ENCODE data around the gene MMP8.
A peak's percentile ranks its signal among the peaks of the same experiment; 100 is the strongest.

The MMP8 gene

DNA sequence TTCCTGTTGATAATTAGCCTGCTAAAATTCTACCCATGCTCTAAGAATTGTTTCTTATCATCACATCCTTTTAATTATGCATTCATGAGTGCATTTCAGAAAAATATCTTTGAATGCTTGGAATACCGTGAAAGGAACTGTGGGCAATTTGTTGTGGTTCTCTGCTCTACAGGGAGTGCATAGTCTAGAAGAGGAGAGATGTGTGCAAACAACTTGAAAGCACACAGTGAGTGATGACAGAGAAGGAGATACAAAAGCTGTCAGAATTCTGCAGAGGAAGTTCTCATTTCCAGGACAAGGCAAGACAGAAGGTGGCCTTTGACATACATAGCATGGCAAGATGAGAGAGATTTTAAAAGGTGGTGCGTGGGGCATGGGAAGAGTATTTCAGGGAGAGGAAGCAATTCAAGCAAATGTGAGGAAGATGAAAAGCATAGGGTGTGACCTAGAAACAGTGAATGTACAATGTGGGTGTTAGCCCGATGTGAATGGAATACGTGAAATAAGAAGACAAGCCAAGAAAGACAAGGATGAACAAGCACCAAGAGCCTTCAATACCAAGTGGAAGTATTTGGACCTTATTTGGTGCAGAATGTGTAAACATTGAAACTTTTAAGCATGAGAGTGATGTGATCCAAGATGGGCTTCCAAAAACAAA lies 5.0 kb downstream of the MMP8 start:
- no peak for DNase-seq

- no peak for DNase-seq
These were observed 7.5 kb downstream of the MMP8 start for GRCh38 chr11:102717280-102717679.

DNA sequence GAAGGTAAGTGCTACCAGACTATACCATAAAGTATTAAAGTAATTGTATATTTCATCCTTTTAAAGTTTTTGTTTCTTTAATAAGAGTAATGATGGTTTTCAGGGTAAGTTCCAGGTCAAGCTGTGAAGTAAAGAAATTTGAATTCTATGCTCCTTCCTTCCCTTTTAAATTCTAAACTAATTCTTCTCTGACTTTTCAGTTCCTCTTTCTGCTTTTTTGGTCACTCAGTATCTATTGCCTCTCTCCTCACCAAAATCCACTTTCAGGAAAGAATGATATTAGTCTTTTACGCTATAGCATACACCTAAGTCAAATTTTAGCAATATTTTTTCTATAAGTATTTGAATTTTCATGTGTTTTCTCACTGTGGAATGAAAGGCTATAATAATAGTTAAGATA lies 8.2 kb downstream of the MMP8 start:
- no peak for DNase-seq

GRCh38 chr11:102712137-102712536 lies 12.6 kb downstream of the MMP8 start:
- no peak for DNase-seq

- no peak for DNase-seq
These were observed 15.4 kb downstream of the MMP8 start for GRCh38 chr11:102709201-102709945.

- no peak for DNase-seq
These were observed 16.1 kb downstream of the MMP8 start for GRCh38 chr11:102708654-102709053.

- no peak for DNase-seq
These were observed 19.1 kb downstream of the MMP8 start, which contains the start of gene MMP27 for GRCh38 chr11:102705626-102706025. Gene MMP27, minus strand, starts transcription at chr11:102705769. Its CDS starts 55 bp downstream, at chr11:102705714.

DNA sequence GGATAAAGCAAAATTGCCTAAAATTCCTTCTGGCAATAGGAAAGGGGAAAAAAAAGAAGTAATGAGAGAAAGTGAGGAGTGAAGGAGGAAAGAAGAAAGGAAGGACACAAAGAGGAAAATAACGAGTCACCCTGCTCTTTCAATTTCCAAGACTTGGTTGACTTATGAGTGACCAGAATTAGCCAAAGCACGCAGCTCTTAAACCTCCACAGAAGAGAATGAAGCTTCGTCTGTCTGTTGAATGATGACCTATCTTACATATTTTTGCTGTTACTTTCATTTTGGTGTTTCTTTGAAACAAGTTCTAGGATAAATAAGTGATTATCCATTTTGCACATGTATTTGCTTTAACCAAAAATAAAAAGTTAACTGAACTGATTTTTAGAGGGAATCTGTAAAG lies 19.9 kb downstream of the MMP8 start:
- DNase-seq, result no peak

GRCh38 chr11:102703826-102704493 lies 20.8 kb downstream of the MMP8 start:
- DNase-seq, result no peak

DNA sequence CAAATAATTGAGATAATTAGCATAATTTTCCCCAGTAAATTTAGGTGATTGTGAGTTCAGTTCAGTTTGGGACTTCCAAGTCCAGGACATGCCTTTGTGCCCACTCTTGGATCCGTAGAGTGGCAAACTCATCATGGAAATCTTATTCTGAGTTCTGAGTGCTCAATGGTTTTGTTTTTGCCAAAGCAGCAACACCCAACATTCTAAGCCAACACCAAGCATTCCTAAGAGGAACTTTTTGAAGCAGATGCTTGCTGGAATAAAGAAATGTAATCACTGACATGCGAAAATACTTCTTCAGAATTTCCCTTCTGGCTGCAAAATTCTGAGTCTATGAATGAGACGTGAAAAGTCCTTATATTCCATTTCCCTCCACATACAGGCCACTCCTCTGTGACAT lies 29.6 kb downstream of the MMP8 start:
- no peak for DNase-seq

GRCh38 chr11:102685754-102686153 lies 39.0 kb downstream of the MMP8 start:
- no peak for DNase-seq

- no peak for DNase-seq
These were observed 39.4 kb downstream of the MMP8 start for GRCh38 chr11:102685338-102685737.

- DNase-seq, result no peak
These were observed 41.5 kb downstream of the MMP8 start for GRCh38 chr11:102683277-102683676.

DNA sequence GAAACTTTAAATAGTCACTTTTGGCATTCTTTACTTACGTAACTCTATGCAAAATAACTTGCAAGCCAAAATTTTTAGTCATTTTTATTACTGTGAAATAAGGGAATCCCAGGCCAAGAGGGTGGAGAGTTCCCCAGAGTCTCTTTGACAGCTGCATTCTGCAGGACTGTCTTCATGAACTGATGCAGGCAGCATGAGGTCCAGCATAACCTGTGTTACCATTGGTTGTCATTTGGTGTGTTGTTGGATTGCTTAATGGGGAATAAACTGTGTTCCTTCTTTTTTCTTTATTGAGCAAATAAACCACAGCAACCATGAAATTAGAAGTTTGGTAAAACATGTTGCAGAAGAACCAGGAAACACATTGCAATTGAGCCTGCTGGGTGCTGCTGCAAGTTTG lies 43.8 kb downstream of the MMP8 start:
- no peak for DNase-seq

DNA sequence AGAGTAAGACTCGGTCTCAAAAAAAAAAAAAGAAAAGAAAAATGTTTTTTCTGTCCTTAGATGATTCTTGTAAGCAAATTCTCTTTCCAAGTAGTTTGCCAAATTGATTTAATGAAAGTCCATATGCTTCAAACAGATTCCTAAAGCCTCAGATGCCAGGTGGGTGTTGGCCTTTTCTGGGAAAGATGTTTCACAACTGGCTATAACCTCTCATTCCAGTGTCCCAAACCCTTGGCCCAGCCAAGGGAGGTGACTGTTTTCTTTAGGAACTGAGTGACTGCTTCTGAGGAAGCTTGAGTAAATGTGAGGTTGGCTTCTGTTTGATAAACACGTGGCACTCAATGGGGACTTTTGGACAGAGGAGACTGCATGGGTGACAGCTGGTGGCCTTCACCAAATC lies 46.7 kb downstream of the MMP8 start:
- DNase-seq, result no peak

GRCh38 chr11:102676084-102676483 lies 48.7 kb downstream of the MMP8 start:
- no peak for DNase-seq

GRCh38 chr11:102669664-102670063 lies 55.1 kb downstream of the MMP8 start:
- no peak for DNase-seq

GRCh38 chr11:102666331-102666957 lies 58.3 kb downstream of the MMP8 start:
- peak; percentile 21 for DNase-seq

GRCh38 chr11:102664001-102664752 lies 60.6 kb downstream of the MMP8 start:
- no peak for DNase-seq

DNA sequence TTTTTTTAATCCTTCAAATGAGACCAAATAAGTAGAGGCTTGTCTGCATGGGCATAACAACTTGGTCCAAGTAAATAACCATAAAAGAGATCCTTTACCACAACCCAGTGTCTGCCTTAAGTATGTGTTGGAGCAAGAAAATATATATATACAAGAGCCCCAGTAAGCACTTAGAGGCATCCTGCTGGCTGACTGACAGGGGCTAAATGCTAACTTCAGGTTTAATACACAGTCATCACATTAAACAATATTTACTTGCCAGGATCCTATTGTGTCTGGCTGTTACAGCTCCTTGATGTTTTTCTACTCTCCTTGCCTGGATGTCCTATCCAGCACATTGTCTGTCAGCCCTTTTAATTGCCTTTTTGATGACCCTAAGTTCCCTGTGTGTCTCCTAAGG lies 62.1 kb downstream of the MMP8 start:
- no peak for DNase-seq

Data from NCI-H1105 (cell line).